Adrenal gland (tissue), 5 donors: Measurements from ENCODE around the gene ZNF665.
"Not testable (repeated sequence)": the region's sequence is repeated elsewhere in the genome, so short reads cannot be mapped to it uniquely, and the experiment has no call there.

Experiments used
- POLR2A ChIP-seq, 2 donors: fragments of 450-650 bp; IDR thresholded peaks; one replicate each; pipeline ENCODE4 v1.6.1; 2017; ENCODE audit warnings: antibody characterized with exemption in 2 of 2, mild to moderate bottlenecking in 2 of 2, moderate library complexity in 1 of 2
- TF ChIP-seq, protein P1 (sequence below), 6 experiments: fragments of 450-650 bp in 4 of 6; fragments of 200-600 bp in 2 of 6; sonication (generic) in 1 of 6; IDR thresholded peaks; 1 replicate in 5 of 6; 2 replicates in 1 of 6; pipeline versions ENCODE4 v1.5.1 to v1.8.0; 2016 to 2021; ENCODE audit warnings: antibody characterized with exemption in 6 of 6, mild to moderate bottlenecking in 2 of 6, moderate library complexity in 1 of 6
- donor health status: DM: no; HTN: no; CAD: no.

DNA sequence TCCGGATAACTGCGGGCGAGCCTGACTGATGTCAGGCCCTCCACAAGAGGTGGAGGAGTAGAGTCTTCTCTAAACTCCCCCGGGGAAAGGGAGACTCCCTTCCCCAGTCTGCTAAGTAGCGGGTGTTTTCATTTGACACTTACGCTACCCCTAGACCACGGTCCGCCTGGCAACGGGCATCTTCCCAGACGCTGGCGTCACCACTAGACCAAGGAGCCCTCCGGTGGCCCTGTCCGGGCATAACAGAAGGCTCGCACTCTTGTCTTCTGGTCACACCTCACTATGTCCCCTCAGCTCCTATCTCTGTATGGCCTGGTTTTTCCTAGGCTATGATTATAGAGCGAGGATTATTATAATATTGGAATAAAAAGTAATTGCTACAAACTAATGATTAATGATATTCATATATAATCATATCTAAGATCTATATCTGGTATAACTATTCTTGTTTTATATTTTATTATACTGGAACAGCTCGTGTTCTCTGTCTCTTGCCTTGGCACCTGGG, 3.4 kb downstream of the ZNF665 start:
- TF ChIP-seq, protein P1, sequence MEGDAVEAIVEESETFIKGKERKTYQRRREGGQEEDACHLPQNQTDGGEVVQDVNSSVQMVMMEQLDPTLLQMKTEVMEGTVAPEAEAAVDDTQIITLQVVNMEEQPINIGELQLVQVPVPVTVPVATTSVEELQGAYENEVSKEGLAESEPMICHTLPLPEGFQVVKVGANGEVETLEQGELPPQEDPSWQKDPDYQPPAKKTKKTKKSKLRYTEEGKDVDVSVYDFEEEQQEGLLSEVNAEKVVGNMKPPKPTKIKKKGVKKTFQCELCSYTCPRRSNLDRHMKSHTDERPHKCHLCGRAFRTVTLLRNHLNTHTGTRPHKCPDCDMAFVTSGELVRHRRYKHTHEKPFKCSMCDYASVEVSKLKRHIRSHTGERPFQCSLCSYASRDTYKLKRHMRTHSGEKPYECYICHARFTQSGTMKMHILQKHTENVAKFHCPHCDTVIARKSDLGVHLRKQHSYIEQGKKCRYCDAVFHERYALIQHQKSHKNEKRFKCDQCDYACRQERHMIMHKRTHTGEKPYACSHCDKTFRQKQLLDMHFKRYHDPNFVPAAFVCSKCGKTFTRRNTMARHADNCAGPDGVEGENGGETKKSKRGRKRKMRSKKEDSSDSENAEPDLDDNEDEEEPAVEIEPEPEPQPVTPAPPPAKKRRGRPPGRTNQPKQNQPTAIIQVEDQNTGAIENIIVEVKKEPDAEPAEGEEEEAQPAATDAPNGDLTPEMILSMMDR (IDR thresholded peaks at IDR 0.05), result not testable (repeated sequence)
- TF ChIP-seq POLR2A (IDR thresholded peaks at IDR 0.05), result not testable (repeated sequence)
